HUES6 (cell line): Measurements from ENCODE around the gene TBC1D2B.
A peak's percentile ranks its signal among the peaks of the same experiment; 100 is the strongest.

ENCODE experiments used
- H3K27ac ChIP-seq: 2 replicates; pipeline ENCODE4 v1.7.0; 2013; ENCODE audit warnings: low read depth, mild to moderate bottlenecking, low read length, inconsistent platforms
- H3K27me3 ChIP-seq: 2 replicates; pipeline ENCODE4 v1.6.1; 2013; ENCODE audit warnings: low read length; ENCODE audit not compliant: control insufficient read depth, insufficient read depth
- H3K36me3 ChIP-seq: 2 replicates; pipeline ENCODE4 v1.6.1; 2013; ENCODE audit warnings: low read length; ENCODE audit not compliant: control insufficient read depth, insufficient read depth
- H3K4me1 ChIP-seq: 2 replicates; pipeline ENCODE4 v1.6.1; 2013; ENCODE audit warnings: low read length; ENCODE audit not compliant: control insufficient read depth, insufficient read depth
- H3K4me3 ChIP-seq: 2 replicates; pipeline ENCODE4 v1.5.1; 2013; ENCODE audit warnings: low read depth, low read length
- H3K9ac ChIP-seq: one replicate; pipeline ENCODE4 v1.6.1; 2013; ENCODE audit warnings: mild to moderate bottlenecking, low read length
- H3K9me3 ChIP-seq: 2 replicates; pipeline ENCODE4 v1.6.1; 2013; ENCODE audit warnings: low read depth, low read length; ENCODE audit not compliant: control insufficient read depth, insufficient read depth

The TBC1D2B gene

GRCh38 chr15:78082106-78082742 is 4.7 kb upstream of the TBC1D2B start:
- no peak overlapping the region for H3K27ac ChIP-seq
- H3K4me1 ChIP-seq: no peaks in the 10 kb centered on the region

GRCh38 chr15:78080088-78080460 is 2.6 kb upstream of the TBC1D2B start:
- H3K9ac ChIP-seq: no peak overlapping the region
- H3K9me3 ChIP-seq: no peaks in the 10 kb centered on the region
- no peak overlapping the region for H3K27ac ChIP-seq
- no peaks in the 10 kb centered on the region for H3K27me3 ChIP-seq
- peaks cover 10% of the 10 kb centered on the region for H3K4me1 ChIP-seq
- H3K4me3 ChIP-seq: no peak overlapping the region
- H3K36me3 ChIP-seq: no peaks in the 10 kb centered on the region

More at GRCh38 chr15:78082106-78082742, 4.7 kb upstream of the TBC1D2B start:
- no peak overlapping the region for H3K9ac ChIP-seq
- no peaks in the 10 kb centered on the region for H3K27me3 ChIP-seq
- no peak overlapping the region for H3K4me3 ChIP-seq
- no peaks in the 10 kb centered on the region for H3K9me3 ChIP-seq
- no peaks in the 10 kb centered on the region for H3K36me3 ChIP-seq

GRCh38 chr15:78079298-78080087 is 2.0 kb upstream of the TBC1D2B start:
- H3K9me3 ChIP-seq: no peaks in the 10 kb centered on the region
- H3K9ac ChIP-seq: no peak overlapping the region
- peaks cover 10% of the 10 kb centered on the region for H3K4me1 ChIP-seq
- no peaks in the 10 kb centered on the region for H3K36me3 ChIP-seq
- H3K4me3 ChIP-seq: no peak overlapping the region
- no peaks in the 10 kb centered on the region for H3K27me3 ChIP-seq
- H3K27ac ChIP-seq: no peak overlapping the region

- H3K9ac ChIP-seq: no peak overlapping the region
- H3K4me1 ChIP-seq: peaks cover 10% of the 10 kb centered on the region
- no peaks in the 10 kb centered on the region for H3K27me3 ChIP-seq
- H3K4me3 ChIP-seq: peak overlapping the region; percentile 78
- H3K9me3 ChIP-seq: no peaks in the 10 kb centered on the region
- H3K27ac ChIP-seq: no peak overlapping the region
- no peaks in the 10 kb centered on the region for H3K36me3 ChIP-seq
Measured at GRCh38 chr15:78077871-78078210, 330 bp upstream of the TBC1D2B start.

- Histone ChIP-seq H3K27me3 (no peaks in the 10 kb centered on the region), H3K9me3 (no peaks in the 10 kb centered on the region), H3K4me3 (peak overlapping the region; percentile 74), H3K36me3 (no peaks in the 10 kb centered on the region), H3K27ac (no peak overlapping the region), H3K4me1 (peaks cover 18% of the 10 kb centered on the region), H3K9ac (peak overlapping the region; percentile 29)
Measured at GRCh38 chr15:78076231-78077052, 1.1 kb downstream of the TBC1D2B start.

GRCh38 chr15:78075490-78076230 is 1.9 kb downstream of the TBC1D2B start:
- Histone ChIP-seq H3K36me3 (no peaks in the 10 kb centered on the region), H3K4me1 (peaks cover 18% of the 10 kb centered on the region), H3K9ac (peak overlapping the region; percentile 44), H3K27ac (no peak overlapping the region), H3K4me3 (peak overlapping the region; percentile 37), H3K27me3 (no peaks in the 10 kb centered on the region), H3K9me3 (no peaks in the 10 kb centered on the region)

GRCh38 chr15:78073046-78073787 is 4.3 kb downstream of the TBC1D2B start:
- H3K9me3 ChIP-seq: no peaks in the 10 kb centered on the region
- no peak overlapping the region for H3K9ac ChIP-seq
- H3K36me3 ChIP-seq: no peaks in the 10 kb centered on the region
- H3K4me3 ChIP-seq: no peak overlapping the region
- H3K27ac ChIP-seq: no peak overlapping the region
- H3K27me3 ChIP-seq: no peaks in the 10 kb centered on the region
- H3K4me1 ChIP-seq: peaks cover 39% of the 10 kb centered on the region

- Histone ChIP-seq H3K4me3 (no peak overlapping the region), H3K27me3 (no peaks in the 10 kb centered on the region), H3K9me3 (no peaks in the 10 kb centered on the region), H3K27ac (no peak overlapping the region), H3K9ac (no peak overlapping the region), H3K4me1 (peaks cover 44% of the 10 kb centered on the region), H3K36me3 (no peaks in the 10 kb centered on the region)
Measured at GRCh38 chr15:78072080-78072892, 5.2 kb downstream of the TBC1D2B start.

- Histone ChIP-seq H3K9ac (no peak overlapping the region), H3K27me3 (no peaks in the 10 kb centered on the region), H3K36me3 (no peaks in the 10 kb centered on the region), H3K9me3 (no peaks in the 10 kb centered on the region), H3K4me3 (no peak overlapping the region), H3K4me1 (peaks cover 46% of the 10 kb centered on the region), H3K27ac (no peak overlapping the region)
Measured at GRCh38 chr15:78071383-78071782, 6.1 kb downstream of the TBC1D2B start.
